ENCODE data around the gene OTULINL. TPM values are rescaled to one million over a fixed set of nuclear protein-coding genes. Genes with fewer than 3 reads are reported as not detected.

OTULINL gene
- total RNA-seq, 1 donor, result 0.36 TPM

DNA sequence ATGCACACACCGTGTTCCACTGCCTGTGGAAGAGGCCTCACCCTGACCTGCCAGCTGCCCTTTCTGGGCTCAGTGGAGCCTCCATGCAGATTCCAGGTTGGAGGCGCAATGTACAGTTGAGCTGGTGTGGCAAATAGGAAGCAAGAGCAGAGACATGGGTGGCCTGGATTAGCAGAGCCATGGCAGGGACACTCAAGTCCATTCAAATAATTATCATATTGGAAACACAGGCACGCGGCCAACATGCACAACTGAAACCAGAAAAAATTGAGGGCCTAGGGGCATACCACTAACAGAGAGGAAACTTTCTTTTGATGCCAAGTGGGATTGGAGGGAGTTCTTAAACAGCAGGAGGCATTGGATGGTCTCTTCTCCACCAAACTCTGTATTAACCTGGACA, 35.8 kb downstream of the OTULINL start:
- no peaks in the 10 kb centered on the region for H3K4me1 ChIP-seq (ENCODE audit: insufficient read depth, low read length)
- TF ChIP-seq, protein P1, sequence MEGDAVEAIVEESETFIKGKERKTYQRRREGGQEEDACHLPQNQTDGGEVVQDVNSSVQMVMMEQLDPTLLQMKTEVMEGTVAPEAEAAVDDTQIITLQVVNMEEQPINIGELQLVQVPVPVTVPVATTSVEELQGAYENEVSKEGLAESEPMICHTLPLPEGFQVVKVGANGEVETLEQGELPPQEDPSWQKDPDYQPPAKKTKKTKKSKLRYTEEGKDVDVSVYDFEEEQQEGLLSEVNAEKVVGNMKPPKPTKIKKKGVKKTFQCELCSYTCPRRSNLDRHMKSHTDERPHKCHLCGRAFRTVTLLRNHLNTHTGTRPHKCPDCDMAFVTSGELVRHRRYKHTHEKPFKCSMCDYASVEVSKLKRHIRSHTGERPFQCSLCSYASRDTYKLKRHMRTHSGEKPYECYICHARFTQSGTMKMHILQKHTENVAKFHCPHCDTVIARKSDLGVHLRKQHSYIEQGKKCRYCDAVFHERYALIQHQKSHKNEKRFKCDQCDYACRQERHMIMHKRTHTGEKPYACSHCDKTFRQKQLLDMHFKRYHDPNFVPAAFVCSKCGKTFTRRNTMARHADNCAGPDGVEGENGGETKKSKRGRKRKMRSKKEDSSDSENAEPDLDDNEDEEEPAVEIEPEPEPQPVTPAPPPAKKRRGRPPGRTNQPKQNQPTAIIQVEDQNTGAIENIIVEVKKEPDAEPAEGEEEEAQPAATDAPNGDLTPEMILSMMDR (IDR thresholded peaks at IDR 0.05; ENCODE audit: extremely low read depth, low read depth, low read length), result no peak
- no peak overlapping the region for H3K4me2 ChIP-seq (ENCODE audit: insufficient read depth, low read length)
- H2AFZ ChIP-seq (ENCODE audit: low read length), result no peak overlapping the region
- H3K27me3 ChIP-seq (ENCODE audit: insufficient read depth, low read length), result peaks cover 7% of the 10 kb centered on the region
- no peak overlapping the region for H3K4me3 ChIP-seq (ENCODE audit: insufficient read depth, low read length)
- H3K27ac ChIP-seq (ENCODE audit: low read depth, low read length), result no peak overlapping the region
- no peaks in the 10 kb centered on the region for H4K20me1 ChIP-seq (ENCODE audit: insufficient read depth, low read length)
- no peaks in the 10 kb centered on the region for H3K9me3 ChIP-seq (ENCODE audit: low read depth, low read length)
- no peak for DNase-seq (ENCODE audit: insufficient read length, low spot score, missing footprints)
- no peaks in the 10 kb centered on the region for H3K36me3 ChIP-seq (ENCODE audit: insufficient read depth, low read length)
- no peaks in the 10 kb centered on the region for H3K79me2 ChIP-seq (ENCODE audit: insufficient read depth, low read length)

DNA sequence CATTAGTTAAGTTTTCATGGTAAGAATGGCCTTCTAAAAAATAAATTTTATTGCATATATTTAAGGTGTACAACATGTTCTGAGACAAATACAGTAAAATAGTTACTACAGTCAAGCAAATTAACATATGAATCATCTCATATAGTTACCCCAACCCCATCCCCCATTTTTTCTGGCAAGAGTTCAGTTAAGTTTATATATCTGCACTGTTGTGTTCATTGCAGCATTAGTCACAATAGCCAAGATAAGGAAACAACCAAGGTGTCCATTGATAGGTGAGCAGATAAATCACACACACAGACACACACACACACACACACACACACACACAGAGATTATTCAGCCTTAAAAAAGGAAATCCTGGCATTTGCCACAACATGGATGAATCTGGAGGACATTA, 45.7 kb downstream of the OTULINL start:
- no peak overlapping the region for H2AFZ ChIP-seq (ENCODE audit: low read length)
- DNase-seq (ENCODE audit: insufficient read length, low spot score, missing footprints), result no peak
- TF ChIP-seq, protein P1 (IDR thresholded peaks at IDR 0.05; ENCODE audit: extremely low read depth, low read depth, low read length), result no peak
- H3K4me3 ChIP-seq (ENCODE audit: insufficient read depth, low read length), result no peak overlapping the region
- no peak overlapping the region for H3K4me2 ChIP-seq (ENCODE audit: insufficient read depth, low read length)
- H3K4me1 ChIP-seq (ENCODE audit: insufficient read depth, low read length), result no peaks in the 10 kb centered on the region
- no peaks in the 10 kb centered on the region for H4K20me1 ChIP-seq (ENCODE audit: insufficient read depth, low read length)
- no peaks in the 10 kb centered on the region for H3K79me2 ChIP-seq (ENCODE audit: insufficient read depth, low read length)
- no peaks in the 10 kb centered on the region for H3K27me3 ChIP-seq (ENCODE audit: insufficient read depth, low read length)
- H3K36me3 ChIP-seq (ENCODE audit: insufficient read depth, low read length), result no peaks in the 10 kb centered on the region
- H3K27ac ChIP-seq (ENCODE audit: low read depth, low read length), result no peak overlapping the region
- no peaks in the 10 kb centered on the region for H3K9me3 ChIP-seq (ENCODE audit: low read depth, low read length)

DNA sequence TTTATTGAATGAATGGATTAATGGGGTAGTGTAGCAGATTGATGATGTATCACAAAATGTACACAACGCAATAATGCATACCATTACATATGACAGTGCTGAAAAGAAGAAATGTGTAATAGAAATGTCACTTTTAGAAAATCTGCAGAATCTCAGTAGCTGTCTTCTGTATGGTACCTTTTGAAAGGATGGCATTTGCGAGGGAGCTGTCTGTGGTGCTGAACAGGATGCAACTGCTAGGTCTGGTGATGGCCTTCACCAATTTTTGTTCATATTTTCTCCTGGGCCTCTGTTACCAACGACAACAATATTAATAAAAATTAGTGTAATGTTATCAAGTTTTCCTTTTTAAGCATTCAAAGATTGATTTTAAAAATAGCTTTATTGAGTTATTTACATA, 46.8 kb downstream of the OTULINL start:
- H4K20me1 ChIP-seq (ENCODE audit: insufficient read depth, low read length), result no peaks in the 10 kb centered on the region
- no peaks in the 10 kb centered on the region for H3K4me1 ChIP-seq (ENCODE audit: insufficient read depth, low read length)
- H3K4me2 ChIP-seq (ENCODE audit: insufficient read depth, low read length), result no peak overlapping the region
- TF ChIP-seq, protein P1 (IDR thresholded peaks at IDR 0.05; ENCODE audit: extremely low read depth, low read depth, low read length), result no peak
- H3K27me3 ChIP-seq (ENCODE audit: insufficient read depth, low read length), result no peaks in the 10 kb centered on the region
- H3K36me3 ChIP-seq (ENCODE audit: insufficient read depth, low read length), result no peaks in the 10 kb centered on the region
- no peaks in the 10 kb centered on the region for H3K9me3 ChIP-seq (ENCODE audit: low read depth, low read length)
- no peak overlapping the region for H3K27ac ChIP-seq (ENCODE audit: low read depth, low read length)
- DNase-seq (ENCODE audit: insufficient read length, low spot score, missing footprints), result no peak
- no peaks in the 10 kb centered on the region for H3K79me2 ChIP-seq (ENCODE audit: insufficient read depth, low read length)
- H3K4me3 ChIP-seq (ENCODE audit: insufficient read depth, low read length), result no peak overlapping the region
- H2AFZ ChIP-seq (ENCODE audit: low read length), result no peak overlapping the region

DNA sequence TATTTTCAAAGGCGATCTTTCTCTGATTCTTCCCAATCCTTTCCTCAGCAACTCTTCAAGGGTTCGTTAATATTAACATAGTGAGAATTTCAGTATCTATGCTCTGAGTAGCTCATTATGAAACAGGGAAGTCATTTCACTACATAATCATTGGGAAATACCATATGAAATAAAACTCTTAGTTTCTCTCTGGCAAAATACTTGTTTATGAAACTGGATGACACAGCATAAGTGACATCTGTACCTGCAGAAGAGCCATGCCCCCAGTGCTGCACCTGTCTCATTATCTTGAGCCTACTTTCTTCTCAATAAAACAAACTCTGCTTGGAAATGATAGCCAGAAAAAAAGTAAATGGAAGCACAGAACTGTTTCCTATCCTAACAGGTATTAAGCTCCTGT, 49.1 kb downstream of the OTULINL start:
- Histone ChIP-seq H3K4me2 (ENCODE audit: insufficient read depth, low read length) (no peak overlapping the region), H3K4me3 (ENCODE audit: insufficient read depth, low read length) (no peak overlapping the region), H4K20me1 (ENCODE audit: insufficient read depth, low read length) (no peaks in the 10 kb centered on the region), H3K79me2 (ENCODE audit: insufficient read depth, low read length) (no peaks in the 10 kb centered on the region), H3K36me3 (ENCODE audit: insufficient read depth, low read length) (no peaks in the 10 kb centered on the region), H2AFZ (ENCODE audit: low read length) (no peak overlapping the region), H3K9me3 (ENCODE audit: low read depth, low read length) (no peaks in the 10 kb centered on the region), H3K4me1 (ENCODE audit: insufficient read depth, low read length) (no peaks in the 10 kb centered on the region), H3K27me3 (ENCODE audit: insufficient read depth, low read length) (no peaks in the 10 kb centered on the region), H3K27ac (ENCODE audit: low read depth, low read length) (no peak overlapping the region)
- TF ChIP-seq, protein P1 (IDR thresholded peaks at IDR 0.05; ENCODE audit: extremely low read depth, low read depth, low read length), result no peak
- no peak for DNase-seq (ENCODE audit: insufficient read length, low spot score, missing footprints)
